ENCODE results near the gene EML6. TPM values are rescaled to one million over a fixed set of nuclear protein-coding genes. Genes with fewer than 3 reads are reported as not detected.

EML6 gene
- total and polyA plus RNA-seq, 2 experiments from 2014 or later, result 2.7 to 6.2 TPM

DNA sequence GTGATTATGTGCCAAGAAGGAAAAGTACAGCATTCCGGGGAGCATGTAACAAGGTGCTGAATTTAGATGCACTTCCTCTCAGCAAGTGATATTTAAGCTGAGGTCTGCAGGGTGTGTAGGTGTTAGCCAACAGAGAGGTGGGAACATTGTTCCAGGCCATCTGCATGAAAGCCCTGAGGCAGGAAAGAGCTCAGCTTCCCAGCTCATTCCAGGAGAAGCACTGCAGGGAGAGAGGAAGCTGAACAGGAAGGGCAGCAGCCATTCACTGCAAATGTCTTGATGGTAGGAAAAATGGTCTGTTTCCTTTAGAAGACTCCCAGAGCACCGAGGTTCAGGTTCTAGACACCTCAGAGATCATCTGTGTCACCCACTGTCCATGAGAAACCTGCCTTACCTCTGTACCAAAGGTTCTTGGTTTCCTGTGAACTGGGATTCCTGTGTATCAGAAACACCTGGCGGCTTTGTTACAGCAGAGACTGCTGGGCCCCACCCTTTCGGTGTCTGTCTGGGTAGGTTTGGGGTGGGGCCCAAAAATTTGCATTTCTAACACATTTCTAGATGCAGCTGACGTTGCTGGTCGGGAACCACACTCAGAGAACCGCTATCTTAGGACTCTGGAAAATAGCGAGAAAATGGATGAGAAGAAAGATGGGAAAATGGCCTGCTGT, 242.8 kb downstream of the EML6 start:
- Mint-ChIP-seq H3K4me1 (peaks cover 35% of the 10 kb centered on the region), H3K27ac (no peak overlapping the region), H3K4me3 (no peak overlapping the region; the same call in 2 of the 3 replicates), H3K9me3 (no peaks in the 10 kb centered on the region), H3K27me3 (ENCODE audit: insufficient read depth, low read depth, poor library complexity) (peaks cover 8% of the 10 kb centered on the region), H3K36me3 (ENCODE audit: low read depth) (peaks cover 27% of the 10 kb centered on the region)
- Histone ChIP-seq H3K4me2 (no peak overlapping the region), H3K4me3 (no peak overlapping the region), H3K27ac (ENCODE audit: low read depth) (peak overlapping the region; percentile 84; the same call in 1 of the 2 replicates), H4K20me1 (replicated peaks; ENCODE audit: insufficient read depth) (no peaks in the 10 kb centered on the region; the same call in 1 of the 2 replicates), H2AFZ (no peak overlapping the region), H3K36me3 (ENCODE audit: insufficient read depth) (no peaks in the 10 kb centered on the region), H3K79me2 (replicated peaks; ENCODE audit: insufficient read depth) (no peaks in the 10 kb centered on the region), H3F3A (replicated peaks; ENCODE audit: low read depth) (no peaks in the 10 kb centered on the region), H3K4me1 (ENCODE audit: insufficient read depth) (peaks cover 18% of the 10 kb centered on the region), H3K9me2 (ENCODE audit: insufficient read depth) (0 out of 2 replicates have a peak, but pooled peaks cover 6% of the 10 kb centered on the region), H3K27me3 (ENCODE audit: insufficient read depth) (no peaks in the 10 kb centered on the region)
- TF ChIP-seq NANOG (IDR thresholded peaks at IDR 0.05; ENCODE audit: borderline replicate concordance) (no peak), EZH2phosphoT487 (IDR thresholded peaks at IDR 0.05; ENCODE audit: unreplicated experiment) (no peak), ZNF462 (CRISPR knock-in tag; IDR thresholded peaks at IDR 0.05) (no peak), POLR2AphosphoS5 (IDR thresholded peaks at IDR 0.05; ENCODE audit: low read depth) (no peak), JUNB (IDR thresholded peaks at IDR 0.05; ENCODE audit: unreplicated experiment) (no peak), ZNF331 (CRISPR knock-in tag; IDR thresholded peaks at IDR 0.05; ENCODE audit: low read depth) (no peak), EZH2 (IDR thresholded peaks at IDR 0.05; ENCODE audit: low read depth, unreplicated experiment) (no peak), REST (IDR thresholded peaks at IDR 0.05; ENCODE audit: unreplicated experiment) (no peak), STAT1 (IDR thresholded peaks at IDR 0.05; ENCODE audit: unreplicated experiment) (no peak), CTCF (conservative IDR thresholded peaks at IDR 0.05; ENCODE audit: low read depth in 2 of 2) (no peak), ZNF114 (CRISPR knock-in tag; IDR thresholded peaks at IDR 0.05) (no peak), CREB1 (CRISPR knock-in tag; IDR thresholded peaks at IDR 0.05; ENCODE audit: low read depth) (no peak), ETS1 (IDR thresholded peaks at IDR 0.05) (no peak)
- DNase-seq (ENCODE audit: low spot score) (no peak), ATAC-seq (no peak)

Data from GM23338 (cell line).